ENCODE measurements around the gene PRLHR. TPM values are rescaled to one million over a fixed set of nuclear protein-coding genes. Genes with fewer than 3 reads are reported as not detected.

PRLHR gene
- total RNA-seq, 1 experiment from 2014 or later, result not detected

GRCh38 chr10:118572256-118573041 lies 23.0 kb downstream of the PRLHR start:
- Histone ChIP-seq H3K4me2 (ENCODE audit: low read length) (no peak overlapping the region), H3F3A (ENCODE audit: low read length, unreplicated experiment) (no peaks in the 10 kb centered on the region), H3K4me1 (ENCODE audit: insufficient read depth, low read length) (no peaks in the 10 kb centered on the region), H3K4me3 (ENCODE audit: low read length) (no peak overlapping the region), H3K9me2 (replicated peaks; ENCODE audit: low read length) (no peaks in the 10 kb centered on the region), H4K20me1 (ENCODE audit: low read length) (no peaks in the 10 kb centered on the region), H3K27ac (ENCODE audit: low read length) (no peak overlapping the region), H3K36me3 (ENCODE audit: low read depth, low read length) (no peaks in the 10 kb centered on the region), H3K79me2 (ENCODE audit: low read length) (no peaks in the 10 kb centered on the region), H3K9ac (ENCODE audit: low read length) (no peak overlapping the region), H3K9me3 (ENCODE audit: low read length) (no peaks in the 10 kb centered on the region), H2AFZ (ENCODE audit: low read length) (no peak overlapping the region), H3K27me3 (ENCODE audit: low read length) (peaks cover 11% of the 10 kb centered on the region; the same call in 1 of the 2 replicates)
- POLR2A ChIA-PET (ENCODE audit: unreplicated experiment), result no interaction called here
- no TSS peak for BruUV-seq (replicated peaks)
- CTCF ChIA-PET, result no interaction called here
- DNase-seq (no peak), ATAC-seq (no peak)
- intact Hi-C loops (cut with micrococcal nuclease), result no loop called here
- no peak for TF ChIP-seq CTCF (conservative IDR thresholded peaks at IDR 0.05; ENCODE audit: low read depth, low read length)
- TF ChIP-seq EZH2 (IDR thresholded peaks at IDR 0.05; ENCODE audit: low read length, unreplicated experiment), result no peak
- no peak for TF ChIP-seq EZH2phosphoT487 (IDR thresholded peaks at IDR 0.05; ENCODE audit: borderline replicate concordance, low read length)

GRCh38 chr10:118571123-118571522 lies 24.3 kb downstream of the PRLHR start:
- no peaks in the 10 kb centered on the region for H3K4me1 ChIP-seq (ENCODE audit: insufficient read depth, low read length)
- no peaks in the 10 kb centered on the region for H3F3A ChIP-seq (ENCODE audit: low read length, unreplicated experiment)
- H3K4me3 ChIP-seq (ENCODE audit: low read length), result no peak overlapping the region
- H3K9me2 ChIP-seq (replicated peaks; ENCODE audit: low read length), result no peaks in the 10 kb centered on the region
- TF ChIP-seq EZH2 (IDR thresholded peaks at IDR 0.05; ENCODE audit: low read length, unreplicated experiment) (no peak), CTCF (conservative IDR thresholded peaks at IDR 0.05; ENCODE audit: low read depth, low read length) (no peak), EZH2phosphoT487 (IDR thresholded peaks at IDR 0.05; ENCODE audit: borderline replicate concordance, low read length) (no peak)
- H3K36me3 ChIP-seq (ENCODE audit: low read depth, low read length), result no peaks in the 10 kb centered on the region
- no peaks in the 10 kb centered on the region for H3K79me2 ChIP-seq (ENCODE audit: low read length)
- intact Hi-C loops (cut with micrococcal nuclease), result no loop called here
- no peak overlapping the region for H3K4me2 ChIP-seq (ENCODE audit: low read length)
- BruUV-seq (replicated peaks), result no TSS peak
- CTCF ChIA-PET, result no interaction called here
- ATAC-seq, result no peak
- POLR2A ChIA-PET (ENCODE audit: unreplicated experiment), result no interaction called here
- H4K20me1 ChIP-seq (ENCODE audit: low read length), result no peaks in the 10 kb centered on the region
- H3K9me3 ChIP-seq (ENCODE audit: low read length), result no peaks in the 10 kb centered on the region
- no peak overlapping the region for H3K27ac ChIP-seq (ENCODE audit: low read length)
- H3K9ac ChIP-seq (ENCODE audit: low read length), result no peak overlapping the region
- no peak overlapping the region for H2AFZ ChIP-seq (ENCODE audit: low read length)
- H3K27me3 ChIP-seq (ENCODE audit: low read length), result peaks cover 11% of the 10 kb centered on the region; the same call in 1 of the 2 replicates
- DNase-seq, result no peak

- DNase-seq (no peak), ATAC-seq (no peak)
- H3K4me2 ChIP-seq (ENCODE audit: low read length), result no peak overlapping the region
- H3K79me2 ChIP-seq (ENCODE audit: low read length), result no peaks in the 10 kb centered on the region
- no peak overlapping the region for H3K9ac ChIP-seq (ENCODE audit: low read length)
- ChIA-PET POLR2A (ENCODE audit: unreplicated experiment) (no interaction called here), CTCF (no interaction called here)
- H3K27me3 ChIP-seq (ENCODE audit: low read length), result peaks cover 11% of the 10 kb centered on the region; the same call in 1 of the 2 replicates
- TF ChIP-seq CTCF (conservative IDR thresholded peaks at IDR 0.05; ENCODE audit: low read depth, low read length) (no peak), EZH2phosphoT487 (IDR thresholded peaks at IDR 0.05; ENCODE audit: borderline replicate concordance, low read length) (no peak), EZH2 (IDR thresholded peaks at IDR 0.05; ENCODE audit: low read length, unreplicated experiment) (no peak)
- no peaks in the 10 kb centered on the region for H3K9me3 ChIP-seq (ENCODE audit: low read length)
- no peaks in the 10 kb centered on the region for H3K9me2 ChIP-seq (replicated peaks; ENCODE audit: low read length)
- no peak overlapping the region for H3K27ac ChIP-seq (ENCODE audit: low read length)
- H2AFZ ChIP-seq (ENCODE audit: low read length), result no peak overlapping the region
- no peak overlapping the region for H3K4me3 ChIP-seq (ENCODE audit: low read length)
- H4K20me1 ChIP-seq (ENCODE audit: low read length), result no peaks in the 10 kb centered on the region
- no peaks in the 10 kb centered on the region for H3F3A ChIP-seq (ENCODE audit: low read length, unreplicated experiment)
- BruUV-seq (replicated peaks), result no TSS peak
- no peaks in the 10 kb centered on the region for H3K4me1 ChIP-seq (ENCODE audit: insufficient read depth, low read length)
- H3K36me3 ChIP-seq (ENCODE audit: low read depth, low read length), result no peaks in the 10 kb centered on the region
- intact Hi-C loops (cut with micrococcal nuclease), result no loop called here
These were observed 24.9 kb downstream of the PRLHR start for GRCh38 chr10:118570591-118570990.

All from PC-3 (cell line).